ENCODE measurements around the gene COX6B2. TPM values are rescaled to one million over a fixed set of nuclear protein-coding genes. Genes with fewer than 3 reads are reported as not detected.

The COX6B2 gene
- total and polyA plus RNA-seq, 2 donors (not counting 1 experiment from before 2014, with no cell fraction given) = 0.14 to 0.17 TPM

DNA sequence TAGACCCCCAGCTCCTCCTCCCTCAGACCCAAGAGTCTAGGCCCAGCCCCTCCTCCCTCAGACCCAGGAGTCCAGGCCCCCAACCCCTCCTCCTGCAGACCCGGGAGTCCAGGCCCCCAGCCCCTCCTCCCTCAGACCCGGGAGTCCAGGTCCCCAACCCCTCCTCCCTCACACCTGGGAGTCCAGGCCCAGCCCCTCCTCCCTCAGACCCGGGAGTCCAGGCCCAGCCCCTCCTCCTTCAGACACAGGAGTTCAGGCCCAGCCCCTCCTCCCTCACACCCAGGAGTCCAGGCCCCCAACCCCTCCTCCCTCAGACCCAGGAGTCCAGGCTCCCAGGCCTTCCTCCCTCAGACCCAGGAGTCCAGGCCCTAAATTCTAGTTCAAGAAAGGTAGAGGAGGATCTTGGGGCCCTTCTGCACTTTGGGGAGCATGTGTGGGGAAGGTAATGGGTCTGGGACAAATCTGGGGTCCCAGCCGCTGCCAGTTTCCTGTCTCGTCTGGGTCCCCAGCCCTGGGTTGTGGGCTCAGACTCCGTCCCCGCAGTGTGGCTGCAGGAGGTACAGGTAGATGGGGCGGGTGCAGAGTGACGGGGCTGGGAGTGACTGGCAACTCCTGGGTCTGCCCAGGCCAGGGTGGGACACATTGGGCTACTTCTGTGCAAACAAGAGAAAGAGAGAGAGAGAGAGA is 18.9 kb upstream of the COX6B2 start:
- Histone ChIP-seq H3K9ac (ENCODE audit: insufficient read depth, low read length) (no peak overlapping the region), H3K4me3 (replicated peaks in 1 of 4; ENCODE audit: control extremely low read depth in 1 of 4, insufficient read depth in 1 of 4, low read depth in 3 of 4, low read length in 4 of 4) (no peak overlapping the region), H3K4me2 (ENCODE audit: extremely low read depth, insufficient read depth, low read length) (no peak overlapping the region), H2AFZ (ENCODE audit: low read length) (no peak overlapping the region), H3K36me3 (ENCODE audit: control insufficient read depth, insufficient read depth, low read length) (no peaks in the 10 kb centered on the region), H3K4me1 (ENCODE audit: control insufficient read depth, extremely low read depth, insufficient read depth, low read length) (peaks cover 9% of the 10 kb centered on the region), H4K20me1 (ENCODE audit: control insufficient read depth, extremely low read depth, insufficient read depth, low read length) (no peaks in the 10 kb centered on the region), H3K79me2 (ENCODE audit: control insufficient read depth, insufficient read depth, low read length) (no peaks in the 10 kb centered on the region), H3K27me3 (ENCODE audit: control insufficient read depth, insufficient read depth, low read length) (no peaks in the 10 kb centered on the region), H3K9me3 (ENCODE audit: control insufficient read depth, insufficient read depth, low read depth, low read length) (no peaks in the 10 kb centered on the region), H3K27ac (ENCODE audit: insufficient read depth, low read length) (no peak overlapping the region)
- TF ChIP-seq, protein P1, sequence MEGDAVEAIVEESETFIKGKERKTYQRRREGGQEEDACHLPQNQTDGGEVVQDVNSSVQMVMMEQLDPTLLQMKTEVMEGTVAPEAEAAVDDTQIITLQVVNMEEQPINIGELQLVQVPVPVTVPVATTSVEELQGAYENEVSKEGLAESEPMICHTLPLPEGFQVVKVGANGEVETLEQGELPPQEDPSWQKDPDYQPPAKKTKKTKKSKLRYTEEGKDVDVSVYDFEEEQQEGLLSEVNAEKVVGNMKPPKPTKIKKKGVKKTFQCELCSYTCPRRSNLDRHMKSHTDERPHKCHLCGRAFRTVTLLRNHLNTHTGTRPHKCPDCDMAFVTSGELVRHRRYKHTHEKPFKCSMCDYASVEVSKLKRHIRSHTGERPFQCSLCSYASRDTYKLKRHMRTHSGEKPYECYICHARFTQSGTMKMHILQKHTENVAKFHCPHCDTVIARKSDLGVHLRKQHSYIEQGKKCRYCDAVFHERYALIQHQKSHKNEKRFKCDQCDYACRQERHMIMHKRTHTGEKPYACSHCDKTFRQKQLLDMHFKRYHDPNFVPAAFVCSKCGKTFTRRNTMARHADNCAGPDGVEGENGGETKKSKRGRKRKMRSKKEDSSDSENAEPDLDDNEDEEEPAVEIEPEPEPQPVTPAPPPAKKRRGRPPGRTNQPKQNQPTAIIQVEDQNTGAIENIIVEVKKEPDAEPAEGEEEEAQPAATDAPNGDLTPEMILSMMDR (conservative IDR thresholded peaks at IDR 0.05 in 1 of 2, IDR thresholded peaks at IDR 0.05 in 1 of 2; ENCODE audit: low read depth in 1 of 2, low read length in 2 of 2) = no peak
- no peak for TF ChIP-seq EZH2 (IDR thresholded peaks at IDR 0.05; ENCODE audit: low read length, missing control alignments)
- DNase-seq (ENCODE audit: low read depth in 2 of 2) = no peak

DNA sequence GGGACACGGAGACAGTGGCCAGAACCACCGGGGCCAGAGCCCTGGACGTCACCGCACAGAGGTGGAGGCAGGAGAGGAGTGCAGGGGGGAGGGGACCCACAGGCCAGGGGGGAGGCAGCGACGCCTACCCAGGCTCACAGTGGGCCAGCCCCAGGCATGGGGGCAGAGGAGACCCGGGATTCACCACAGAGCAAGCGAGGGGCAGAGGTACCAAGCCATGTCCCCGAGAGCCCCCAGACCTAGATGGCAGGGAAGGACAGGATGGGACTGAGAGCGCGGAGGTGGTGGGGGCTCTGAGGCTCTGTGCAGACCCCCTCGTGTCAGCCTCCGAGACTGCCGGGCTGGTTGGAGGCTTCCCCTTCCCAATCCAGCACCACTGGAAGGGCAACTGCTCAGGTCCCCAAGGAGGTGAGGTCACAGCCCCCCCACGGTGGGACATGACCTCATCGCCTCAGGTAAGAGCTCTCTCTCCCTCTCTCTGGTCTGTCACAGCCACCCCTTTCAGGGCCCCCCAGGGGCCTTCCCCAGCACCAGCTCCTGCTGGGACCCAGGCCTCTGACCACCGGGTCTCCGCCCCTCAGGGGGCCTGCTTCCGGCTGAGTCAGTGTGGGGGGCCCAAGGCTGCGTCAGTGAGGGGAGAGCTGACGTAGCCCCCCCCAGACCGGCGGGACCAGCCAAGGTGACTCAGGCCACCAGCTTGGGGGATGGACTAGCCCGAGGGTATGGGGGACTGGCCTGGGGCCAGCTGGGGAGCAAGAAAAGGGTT is 18.0 kb upstream of the COX6B2 start:
- Histone ChIP-seq H3K36me3 (ENCODE audit: control insufficient read depth, insufficient read depth, low read length) (no peaks in the 10 kb centered on the region), H3K4me3 (replicated peaks in 1 of 4; ENCODE audit: control extremely low read depth in 1 of 4, insufficient read depth in 1 of 4, low read depth in 3 of 4, low read length in 4 of 4) (no peak overlapping the region), H4K20me1 (ENCODE audit: control insufficient read depth, extremely low read depth, insufficient read depth, low read length) (no peaks in the 10 kb centered on the region), H3K27me3 (ENCODE audit: control insufficient read depth, insufficient read depth, low read length) (no peaks in the 10 kb centered on the region), H3K79me2 (ENCODE audit: control insufficient read depth, insufficient read depth, low read length) (no peaks in the 10 kb centered on the region), H3K4me1 (ENCODE audit: control insufficient read depth, extremely low read depth, insufficient read depth, low read length) (peaks cover 9% of the 10 kb centered on the region), H3K9me3 (ENCODE audit: control insufficient read depth, insufficient read depth, low read depth, low read length) (no peaks in the 10 kb centered on the region), H2AFZ (ENCODE audit: low read length) (no peak overlapping the region), H3K4me2 (ENCODE audit: extremely low read depth, insufficient read depth, low read length) (no peak overlapping the region), H3K9ac (ENCODE audit: insufficient read depth, low read length) (no peak overlapping the region), H3K27ac (ENCODE audit: insufficient read depth, low read length) (no peak overlapping the region)
- TF ChIP-seq, protein P1 (conservative IDR thresholded peaks at IDR 0.05 in 1 of 2, IDR thresholded peaks at IDR 0.05 in 1 of 2; ENCODE audit: low read depth in 1 of 2, low read length in 2 of 2) = no peak
- no peak for TF ChIP-seq EZH2 (IDR thresholded peaks at IDR 0.05; ENCODE audit: low read length, missing control alignments)
- peak in 1 of 2 donors; percentile 61 for DNase-seq (ENCODE audit: low read depth in 2 of 2)

DNA sequence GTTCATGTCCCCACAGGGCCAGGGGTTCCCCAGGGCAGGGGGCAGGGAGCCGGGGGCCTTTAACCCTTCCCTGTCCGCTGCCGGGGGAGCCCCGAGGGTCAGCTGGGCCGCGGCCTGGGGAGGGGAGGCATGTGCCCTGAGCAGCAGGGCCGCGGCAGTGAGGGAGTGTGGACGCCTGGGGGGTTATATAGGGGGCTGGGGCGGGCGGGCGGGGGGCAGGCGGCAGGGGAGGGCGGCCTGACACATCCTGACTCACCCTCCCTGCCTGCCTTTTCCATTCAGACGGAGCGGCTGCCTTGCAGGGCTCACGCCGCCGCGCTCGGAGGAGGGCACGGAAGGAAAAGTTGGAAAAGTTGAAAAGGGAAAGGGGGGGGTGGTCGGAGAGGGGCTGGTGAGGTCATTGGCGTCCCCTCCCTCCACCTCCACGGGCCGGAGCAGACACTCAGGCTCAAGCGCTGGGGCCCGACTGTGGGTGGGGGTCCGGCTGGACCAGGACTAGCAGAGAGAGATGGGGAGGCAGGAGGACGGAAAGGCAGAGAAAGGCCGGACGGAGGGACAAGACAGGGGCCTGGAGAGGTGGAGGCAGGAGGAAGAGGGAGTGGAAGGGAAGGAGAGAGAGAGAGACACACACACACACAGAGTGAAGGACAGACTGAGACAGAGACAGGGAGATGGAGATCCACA is 15.9 kb upstream of the COX6B2 start, which contains the start of gene IL11:
Gene IL11, minus strand, starts transcription at position 159 of the 684 bp plus-strand sequence. Its CDS starts 153 bp downstream, at position 6.
- Histone ChIP-seq H2AFZ (ENCODE audit: low read length) (peak within 1 kb of the TSS; percentile 67), H3K9ac (ENCODE audit: insufficient read depth, low read length) (peak within 1 kb of the TSS; percentile 66), H3K4me3 (replicated peaks in 1 of 4; ENCODE audit: control extremely low read depth in 1 of 4, insufficient read depth in 1 of 4, low read depth in 3 of 4, low read length in 4 of 4) (peak within 1 kb of the TSS; percentile 52 to 69 (median 62)), H3K4me1 (ENCODE audit: control insufficient read depth, extremely low read depth, insufficient read depth, low read length) (peaks cover 9% of the 10 kb centered on the region), H3K79me2 (ENCODE audit: control insufficient read depth, insufficient read depth, low read length) (no peaks in the 10 kb centered on the region), H3K36me3 (ENCODE audit: control insufficient read depth, insufficient read depth, low read length) (no peaks in the 10 kb centered on the region), H4K20me1 (ENCODE audit: control insufficient read depth, extremely low read depth, insufficient read depth, low read length) (no peaks in the 10 kb centered on the region), H3K4me2 (ENCODE audit: extremely low read depth, insufficient read depth, low read length) (peak within 1 kb of the TSS; percentile 93), H3K27ac (ENCODE audit: insufficient read depth, low read length) (peak within 1 kb of the TSS; percentile 71), H3K27me3 (ENCODE audit: control insufficient read depth, insufficient read depth, low read length) (no peaks in the 10 kb centered on the region), H3K9me3 (ENCODE audit: control insufficient read depth, insufficient read depth, low read depth, low read length) (no peaks in the 10 kb centered on the region)
- TF ChIP-seq, protein P1 (conservative IDR thresholded peaks at IDR 0.05 in 1 of 2, IDR thresholded peaks at IDR 0.05 in 1 of 2; ENCODE audit: low read depth in 1 of 2, low read length in 2 of 2) = no peak
- no peak for TF ChIP-seq EZH2 (IDR thresholded peaks at IDR 0.05; ENCODE audit: low read length, missing control alignments)
- DNase-seq (ENCODE audit: low read depth in 2 of 2) = peak in 1 of 2 donors; percentile 73
